Fibroblast of lung (primary cell): ENCODE data around the gene ZNF776.

Experiments used
- CTCF ChIP-seq, 2 donors: IDR thresholded peaks in 1 of 2; conservative IDR thresholded peaks in 1 of 2; 1 replicate in 1 of 2; 2 replicates in 1 of 2; pipeline ENCODE4 v1.5.1; 2011 to 2012; ENCODE audit warnings: low read length in 2 of 2, control low read depth in 1 of 2, inconsistent platforms in 1 of 2, low read depth in 1 of 2, mild to moderate bottlenecking in 1 of 2
- EZH2 ChIP-seq: IDR thresholded peaks from 2 replicates; pipeline ENCODE4 v1.5.1; 2012; ENCODE audit warnings: low read length, control low read depth, mild to moderate bottlenecking; ENCODE audit errors: missing control alignments

- TF ChIP-seq CTCF (conservative IDR thresholded peaks at IDR 0.05 in 1 of 2, IDR thresholded peaks at IDR 0.05 in 1 of 2; ENCODE audit: low read depth in 1 of 2, low read length in 2 of 2) (no peak), EZH2 (no peak)
These were observed 24.8 kb downstream of the ZNF776 start for GRCh38 chr19:57771417-57771816.
